Activated CD4-positive, alpha-beta T cell treated with anti-CD3 and anti-CD28 coated beads for 36 hours (primary cell): ENCODE measurements around the gene KLHL29. TPM values are rescaled to one million over a fixed set of nuclear protein-coding genes. Genes with fewer than 3 reads are reported as not detected.
A peak's percentile ranks its signal among the peaks of the same experiment; 100 is the strongest.

ENCODE experiments used
- ATAC-seq: fragments of 200-7000 bp; cut with Tn5 transposase; one replicate; pipeline ENCODE4 v1.10.0; 2021; ENCODE audit warnings: mild to moderate bottlenecking, moderate library complexity
- CTCF ChIA-PET: fragments of 350-600 bp; sonication (Branson Sonifier 250); formaldehyde crosslinking; loops from one replicate; lab custom pipeline; 2021; ENCODE audit warnings: antibody characterized with exemption; lab: Charles Lee
- POLR2A ChIA-PET: fragments of 350-600 bp; sonication (Branson Sonifier 250); formaldehyde crosslinking; loops from one replicate; lab custom pipeline; 2021; ENCODE audit warnings: antibody characterized with exemption, inconsistent platforms; lab: Charles Lee
- DNase-seq: peaks from one replicate; pipeline ENCODE4 v3.0.0-alpha.2; 2020
- H3K27ac Mint-ChIP-seq: one replicate; pipeline ENCODE4 v1.8.0; 2021; ENCODE audit warnings: mixed read lengths
- H3K27me3 Mint-ChIP-seq: one replicate; pipeline ENCODE4 v1.8.0; 2021; ENCODE audit warnings: mixed read lengths
- H3K36me3 Mint-ChIP-seq: one replicate; pipeline ENCODE4 v1.8.0; 2021; ENCODE audit warnings: low read depth, mixed read lengths
- H3K4me1 Mint-ChIP-seq: one replicate; pipeline ENCODE4 v1.8.0; 2021; ENCODE audit warnings: mixed read lengths
- H3K4me3 Mint-ChIP-seq: one replicate; pipeline ENCODE4 v1.8.0; 2021; ENCODE audit warnings: mild to moderate bottlenecking, moderate library complexity, mixed read lengths
- H3K9me3 Mint-ChIP-seq: one replicate; pipeline ENCODE4 v1.8.0; 2021; ENCODE audit warnings: low read depth, mixed read lengths
- intact Hi-C, 2 experiments: fragments of 100-400 bp; cut with DNase I in 1 of 2; cut with micrococcal nuclease in 1 of 2; formaldehyde crosslinking; loops; one replicate each; pipeline versions ENCODE4 v1.14.2 to v1.15.1; 2022 to 2024; cut with DNase I, micrococcal nuclease
- total RNA-seq, 2 experiments: library from RNA; stranded (reverse); gene quantifications; one replicate each; pipeline ENCODE4 v1.2.3, GENCODE V29; 2021

KLHL29 gene
- total RNA-seq, 2 experiments from 2014 or later = 1.7 to 2.0 TPM

- ChIA-PET CTCF (interaction anchor here (0.7 kb wide), 2 partner anchors 27 to 348 kb away, joined by 3 read pairs; no protein-coding TSS in a partner anchor), POLR2A (no interaction called here)
- Mint-ChIP-seq H3K4me1 (peaks cover 23% of the 10 kb centered on the region), H3K27ac (peak overlapping the region; percentile 77), H3K4me3 (peak overlapping the region; percentile 25), H3K9me3 (no peaks in the 10 kb centered on the region), H3K27me3 (peaks cover 13% of the 10 kb centered on the region), H3K36me3 (no peaks in the 10 kb centered on the region)
- intact Hi-C loops = no loop called here
- peak; percentile 59 for DNase-seq
- peak; percentile 72 for ATAC-seq
Measured at GRCh38 chr2:23489471-23490322, 104.7 kb downstream of the KLHL29 start.

- Mint-ChIP-seq H3K27ac (no peak overlapping the region), H3K9me3 (no peaks in the 10 kb centered on the region), H3K4me1 (peaks cover 36% of the 10 kb centered on the region), H3K27me3 (peaks cover 14% of the 10 kb centered on the region), H3K4me3 (no peak overlapping the region), H3K36me3 (no peaks in the 10 kb centered on the region)
- ATAC-seq (no peak), DNase-seq (no peak)
- ChIA-PET CTCF (no interaction called here), POLR2A (no interaction called here)
- intact Hi-C loops = no loop called here
Measured at GRCh38 chr2:23491591-23492336, 106.8 kb downstream of the KLHL29 start.

- H3K27ac Mint-ChIP-seq = no peak overlapping the region
- intact Hi-C loops = no loop called here
- peaks cover 41% of the 10 kb centered on the region for H3K4me1 Mint-ChIP-seq
- CTCF ChIA-PET = interaction anchor here (0.8 kb wide), 1 partner anchor 167 kb away, joined by 3 read pairs; no protein-coding TSS in a partner anchor
- peaks cover 14% of the 10 kb centered on the region for H3K27me3 Mint-ChIP-seq
- no peak for ATAC-seq
- DNase-seq = no peak
- H3K4me3 Mint-ChIP-seq = no peak overlapping the region
- H3K9me3 Mint-ChIP-seq = no peaks in the 10 kb centered on the region
- POLR2A ChIA-PET = no interaction called here
- H3K36me3 Mint-ChIP-seq = no peaks in the 10 kb centered on the region
Measured at GRCh38 chr2:23492337-23492675, 107.3 kb downstream of the KLHL29 start.

- ChIA-PET CTCF (interaction anchor here (0.7 to 0.8 kb wide), 3 partner anchors 39 to 173 kb away, joined by 3 read pairs; no protein-coding TSS in a partner anchor), POLR2A (no interaction called here)
- peaks cover 43% of the 10 kb centered on the region for H3K4me1 Mint-ChIP-seq
- peaks cover 14% of the 10 kb centered on the region for H3K27me3 Mint-ChIP-seq
- DNase-seq = no peak
- intact Hi-C loops = no loop called here
- H3K9me3 Mint-ChIP-seq = no peaks in the 10 kb centered on the region
- no peak overlapping the region for H3K4me3 Mint-ChIP-seq
- ATAC-seq = no peak
- no peak overlapping the region for H3K27ac Mint-ChIP-seq
- no peaks in the 10 kb centered on the region for H3K36me3 Mint-ChIP-seq
Measured at GRCh38 chr2:23492921-23493320, 107.9 kb downstream of the KLHL29 start.

GRCh38 chr2:23493846-23494245 is 108.9 kb downstream of the KLHL29 start:
- ChIA-PET POLR2A (interaction anchor here (0.7 kb wide), 1 partner anchor 72 kb away, joined by 3 read pairs; no protein-coding TSS in a partner anchor), CTCF (interaction anchor here (0.8 kb wide), 1 partner anchor 174 kb away, joined by 3 read pairs; no protein-coding TSS in a partner anchor)
- no peaks in the 10 kb centered on the region for H3K36me3 Mint-ChIP-seq
- H3K9me3 Mint-ChIP-seq = no peaks in the 10 kb centered on the region
- intact Hi-C loops = no loop called here
- H3K27ac Mint-ChIP-seq = no peak overlapping the region
- H3K27me3 Mint-ChIP-seq = peaks cover 14% of the 10 kb centered on the region
- DNase-seq (no peak), ATAC-seq (no peak)
- no peak overlapping the region for H3K4me3 Mint-ChIP-seq
- H3K4me1 Mint-ChIP-seq = peaks cover 34% of the 10 kb centered on the region

GRCh38 chr2:23494286-23494685 is 109.3 kb downstream of the KLHL29 start:
- H3K36me3 Mint-ChIP-seq = no peaks in the 10 kb centered on the region
- H3K27ac Mint-ChIP-seq = no peak overlapping the region
- no peak overlapping the region for H3K4me3 Mint-ChIP-seq
- H3K9me3 Mint-ChIP-seq = no peaks in the 10 kb centered on the region
- H3K27me3 Mint-ChIP-seq = peaks cover 14% of the 10 kb centered on the region
- no peak for ATAC-seq
- peaks cover 32% of the 10 kb centered on the region for H3K4me1 Mint-ChIP-seq
- ChIA-PET POLR2A (no interaction called here), CTCF (no interaction called here)
- DNase-seq = no peak
- intact Hi-C loops = no loop called here

GRCh38 chr2:23495661-23496114 is 110.7 kb downstream of the KLHL29 start:
- ATAC-seq = no peak
- Mint-ChIP-seq H3K9me3 (no peaks in the 10 kb centered on the region), H3K4me1 (peaks cover 20% of the 10 kb centered on the region), H3K27me3 (peaks cover 10% of the 10 kb centered on the region), H3K4me3 (no peak overlapping the region), H3K27ac (no peak overlapping the region), H3K36me3 (no peaks in the 10 kb centered on the region)
- ChIA-PET CTCF (no interaction called here), POLR2A (interaction anchor here (0.8 kb wide), 1 partner anchor 197 kb away, joined by 3 read pairs; no protein-coding TSS in a partner anchor)
- intact Hi-C loops = no loop called here
- no peak for DNase-seq

- peaks cover 20% of the 10 kb centered on the region for H3K4me1 Mint-ChIP-seq
- no peak overlapping the region for H3K4me3 Mint-ChIP-seq
- intact Hi-C loops = no loop called here
Measured at GRCh38 chr2:23496456-23496855, 111.5 kb downstream of the KLHL29 start.

GRCh38 chr2:23497063-23497462 is 112.1 kb downstream of the KLHL29 start:
- Mint-ChIP-seq H3K4me1 (peaks cover 20% of the 10 kb centered on the region), H3K36me3 (no peaks in the 10 kb centered on the region), H3K27me3 (peaks cover 4% of the 10 kb centered on the region), H3K9me3 (no peaks in the 10 kb centered on the region), H3K27ac (no peak overlapping the region), H3K4me3 (peak overlapping the region; percentile 2)
- intact Hi-C loops = no loop called here
- ChIA-PET CTCF (no interaction called here), POLR2A (no interaction called here)
- ATAC-seq (peak; percentile 91), DNase-seq (peak; percentile 70)

More at GRCh38 chr2:23496456-23496855, 111.5 kb downstream of the KLHL29 start:
- H3K27ac Mint-ChIP-seq = no peak overlapping the region
- ChIA-PET POLR2A (no interaction called here), CTCF (no interaction called here)
- DNase-seq (no peak), ATAC-seq (no peak)
- H3K27me3 Mint-ChIP-seq = peaks cover 9% of the 10 kb centered on the region
- no peaks in the 10 kb centered on the region for H3K36me3 Mint-ChIP-seq
- H3K9me3 Mint-ChIP-seq = no peaks in the 10 kb centered on the region

GRCh38 chr2:23497536-23497935 is 112.6 kb downstream of the KLHL29 start:
- POLR2A ChIA-PET = no interaction called here
- Mint-ChIP-seq H3K36me3 (no peaks in the 10 kb centered on the region), H3K27ac (no peak overlapping the region), H3K27me3 (peaks cover 4% of the 10 kb centered on the region), H3K4me3 (no peak overlapping the region), H3K4me1 (peaks cover 20% of the 10 kb centered on the region), H3K9me3 (no peaks in the 10 kb centered on the region)
- no peak for DNase-seq
- CTCF ChIA-PET = no interaction called here
- intact Hi-C loops = no loop called here
- ATAC-seq = no peak

GRCh38 chr2:23498943-23499342 is 114.0 kb downstream of the KLHL29 start:
- Mint-ChIP-seq H3K27ac (no peak overlapping the region), H3K36me3 (no peaks in the 10 kb centered on the region), H3K4me3 (no peak overlapping the region), H3K27me3 (peaks cover 2% of the 10 kb centered on the region), H3K9me3 (no peaks in the 10 kb centered on the region), H3K4me1 (peaks cover 20% of the 10 kb centered on the region)
- no peak for ATAC-seq
- no peak for DNase-seq
- CTCF ChIA-PET = no interaction called here
- intact Hi-C loops = no loop called here
- POLR2A ChIA-PET = no interaction called here
